IPS-20b (cell line): ENCODE data around the gene ZAR1L.

Experiments
- H3K27ac ChIP-seq: one replicate; pipeline ENCODE4 v1.5.1; 2013; ENCODE audit warnings: low read length
- H3K27me3 ChIP-seq: 2 replicates; pipeline ENCODE4 v1.6.1; 2013; ENCODE audit warnings: mild to moderate bottlenecking, low read length, inconsistent platforms; ENCODE audit not compliant: insufficient read depth
- H3K36me3 ChIP-seq: 2 replicates; pipeline ENCODE4 v1.6.1; 2013; ENCODE audit warnings: low read depth, mild to moderate bottlenecking, inconsistent platforms, low read length, moderate library complexity; ENCODE audit not compliant: insufficient read depth
- H3K4me1 ChIP-seq: 2 replicates; pipeline ENCODE4 v1.6.1; 2013; ENCODE audit warnings: mild to moderate bottlenecking, control low read depth, inconsistent platforms, low read length, moderate library complexity; ENCODE audit not compliant: insufficient read depth
- H3K4me3 ChIP-seq: 2 replicates; pipeline ENCODE4 v1.5.1; 2013; ENCODE audit warnings: mild to moderate bottlenecking, low read length, inconsistent platforms
- H3K9ac ChIP-seq: 2 replicates; pipeline ENCODE4 v1.6.1; 2013; ENCODE audit warnings: low read depth, mild to moderate bottlenecking, inconsistent platforms, low read length, moderate library complexity
- H3K9me3 ChIP-seq: 2 replicates; pipeline ENCODE4 v1.6.1; 2013; ENCODE audit warnings: mild to moderate bottlenecking, low read depth, low read length, inconsistent platforms; ENCODE audit not compliant: insufficient read depth

ZAR1L gene

GRCh38 chr13:32254416-32254815, 60.7 kb downstream of the ZAR1L start:
- no peaks in the 10 kb centered on the region for H3K27me3 ChIP-seq
- no peak overlapping the region for H3K9ac ChIP-seq
- H3K9me3 ChIP-seq, result no peaks in the 10 kb centered on the region
- no peaks in the 10 kb centered on the region for H3K36me3 ChIP-seq
- no peaks in the 10 kb centered on the region for H3K4me1 ChIP-seq
- H3K4me3 ChIP-seq, result no peak overlapping the region
- H3K27ac ChIP-seq, result no peak overlapping the region

- Histone ChIP-seq H3K36me3 (no peaks in the 10 kb centered on the region), H3K4me1 (no peaks in the 10 kb centered on the region), H3K27me3 (no peaks in the 10 kb centered on the region), H3K9me3 (no peaks in the 10 kb centered on the region), H3K9ac (no peak overlapping the region), H3K27ac (no peak overlapping the region), H3K4me3 (no peak overlapping the region)
These were observed 61.2 kb downstream of the ZAR1L start for GRCh38 chr13:32253911-32254399.
